ENCODE measurements around the gene NPTXR.

The NPTXR gene

GRCh38 chr22:38793317-38793716 lies 50.5 kb downstream of the NPTXR start:
- DNase-seq, result no peak

GRCh38 chr22:38792833-38793232 lies 51.0 kb downstream of the NPTXR start:
- DNase-seq, result no peak

GRCh38 chr22:38789606-38790005 lies 54.2 kb downstream of the NPTXR start:
- DNase-seq, result no peak

GRCh38 chr22:38788846-38789245 lies 55.0 kb downstream of the NPTXR start:
- DNase-seq, result no peak

GRCh38 chr22:38788021-38788816 lies 55.6 kb downstream of the NPTXR start:
- no peak for DNase-seq

GRCh38 chr22:38786631-38787030 lies 57.2 kb downstream of the NPTXR start:
- no peak for DNase-seq

- DNase-seq, result no peak
Observed at GRCh38 chr22:38784856-38785255, 59.0 kb downstream of the NPTXR start.

- no peak for DNase-seq
Observed at GRCh38 chr22:38784035-38784434, 59.8 kb downstream of the NPTXR start.

GRCh38 chr22:38783095-38783615 lies 60.7 kb downstream of the NPTXR start:
- DNase-seq, result peak; percentile 27

- peak; percentile 79 for DNase-seq
Observed at GRCh38 chr22:38782402-38783094, 61.3 kb downstream of the NPTXR start.

GRCh38 chr22:38781033-38781432 lies 62.8 kb downstream of the NPTXR start:
- no peak for DNase-seq

- no peak for DNase-seq
Observed at GRCh38 chr22:38777087-38777671, 66.6 kb downstream of the NPTXR start.

- no peak for DNase-seq
Observed at GRCh38 chr22:38776086-38776485, 67.7 kb downstream of the NPTXR start.

GRCh38 chr22:38775656-38776055 lies 68.2 kb downstream of the NPTXR start:
- DNase-seq, result no peak

GRCh38 chr22:38774496-38775166 lies 69.2 kb downstream of the NPTXR start:
- peak; percentile 25 for DNase-seq

- no peak for DNase-seq
Observed at GRCh38 chr22:38773363-38773946, 70.4 kb downstream of the NPTXR start.

- no peak for DNase-seq
Observed at GRCh38 chr22:38772623-38772873, 71.3 kb downstream of the NPTXR start.

GRCh38 chr22:38770257-38770949 lies 73.4 kb downstream of the NPTXR start:
- no peak for DNase-seq
